Gastrocnemius medialis (tissue), 4 donors: ENCODE measurements around the gene CFAP100. TPM values are rescaled to one million over a fixed set of nuclear protein-coding genes. Genes with fewer than 3 reads are reported as not detected.

Experiments
- ATAC-seq, 2 donors: fragments of 150-250 bp; one replicate each; pipeline ENCODE4 v1.9.1; 2016
- DNase-seq, 2 donors: peaks; one replicate each; pipeline ENCODE4 v3.0.0-alpha.2; 2019
- H3K27ac ChIP-seq, 4 donors: fragments of 200-600 bp; sonication (generic); 1 replicate in 1 of 4; 2 replicates in 3 of 4; pipeline ENCODE4 v1.5.1; 2016 to 2018; ENCODE audit warnings: mild to moderate bottlenecking in 2 of 4, moderate library complexity in 1 of 4
- H3K27me3 ChIP-seq, 3 donors: fragments of 200-600 bp; sonication (generic) in 2 of 3; 1 replicate in 1 of 3; 2 replicates in 2 of 3; pipeline versions ENCODE4 v1.5.1 to v1.6.0; 2016 to 2019; ENCODE audit warnings: mild to moderate bottlenecking in 1 of 3, moderate library complexity in 1 of 3
- H3K36me3 ChIP-seq, 2 donors: fragments of 200-600 bp; sonication (generic) in 1 of 2; one replicate each; pipeline ENCODE4 v1.5.1; 2017 to 2018
- H3K4me1 ChIP-seq, 2 donors: fragments of 200-600 bp; sonication (generic) in 1 of 2; one replicate each; pipeline ENCODE4 v1.5.1; 2016 to 2017; ENCODE audit warnings: mild to moderate bottlenecking in 2 of 2
- H3K4me3 ChIP-seq, 4 donors: fragments of 200-600 bp; sonication (generic) in 3 of 4; 1 replicate in 1 of 4; 2 replicates in 3 of 4; pipeline ENCODE4 v1.5.1; 2016 to 2019; ENCODE audit warnings: mild to moderate bottlenecking in 2 of 4
- H3K9me3 ChIP-seq, 3 donors: fragments of 200-600 bp; sonication (generic) in 2 of 3; 1 replicate in 1 of 3; 2 replicates in 2 of 3; pipeline ENCODE4 v1.5.1; 2016 to 2019
- CTCF ChIP-seq, 5 experiments: fragments of 450-650 bp in 3 of 5; fragments of 200-600 bp in 2 of 5; sonication (generic) in 2 of 5; IDR thresholded peaks in 4 of 5; conservative IDR thresholded peaks in 1 of 5; 1 replicate in 4 of 5; 2 replicates in 1 of 5; pipeline ENCODE4 v1.5.1; 2016 to 2019; ENCODE audit warnings: antibody characterized with exemption in 5 of 5, mild to moderate bottlenecking in 3 of 5, moderate library complexity in 3 of 5
- POLR2A ChIP-seq, 2 donors: fragments of 450-650 bp; IDR thresholded peaks; one replicate each; pipeline ENCODE4 v1.6.1; 2017; ENCODE audit warnings: antibody characterized with exemption in 2 of 2, mild to moderate bottlenecking in 2 of 2, moderate library complexity in 2 of 2
- in situ Hi-C, 4 donors: fragments of 200-750 bp; cut with MboI; loops; one replicate each; pipeline versions ENCODE4 v1.15.0 to v1.8.0; 2017; ENCODE audit warnings: low sequenced_read_pairs in 4 of 4
- intact Hi-C: fragments of 100-400 bp; cut with DNase I; formaldehyde crosslinking; loops from one replicate; pipeline ENCODE4 v1.15.1; 2023; ENCODE audit warnings: low total_unique reads
- total RNA-seq, 4 donors: library from RNA; depleted of rRNA; stranded (reverse); fragments of >200 nt; gene quantifications; one replicate each; pipeline versions ENCODE4 v1.1.0 to v1.2.3, GENCODE V29; 2016

Gene CFAP100
- total RNA-seq, 4 donors from 2014 or later: not detected

- no peaks in the 10 kb centered on the region for H3K9me3 ChIP-seq
- in situ Hi-C loops (no loop called here), intact Hi-C loops (loop anchor here (5.0 to 10.0 kb wide), 2 partner anchors 282 to 839 kb away; partner anchors contain the start of gene ALDH1L1)
- no peak for ATAC-seq
- H3K27me3 ChIP-seq: no peaks in the 10 kb centered on the region
- H3K36me3 ChIP-seq: peaks cover 0 to 64% of the 10 kb centered on the region in 2 donors
- peak overlapping the region; percentile 94 to 97 (median 96) for H3K27ac ChIP-seq
- no peak overlapping the region for H3K4me3 ChIP-seq
- TF ChIP-seq POLR2A (IDR thresholded peaks at IDR 0.05) (no peak), CTCF (IDR thresholded peaks at IDR 0.05 in 4 of 5, conservative IDR thresholded peaks at IDR 0.05 in 1 of 5) (no peak)
- DNase-seq: no peak
- peaks cover 86 to 95% of the 10 kb centered on the region in 2 donors for H3K4me1 ChIP-seq
Observed at GRCh38 chr3:126464093-126464492, 69.4 kb downstream of the CFAP100 start.

GRCh38 chr3:126464494-126464893 lies 69.8 kb downstream of the CFAP100 start:
- H3K27ac ChIP-seq: peak overlapping the region; percentile 94 to 97 (median 96)
- no peaks in the 10 kb centered on the region for H3K9me3 ChIP-seq
- in situ Hi-C loops (no loop called here), intact Hi-C loops (loop anchor here (5.0 to 10.0 kb wide), 2 partner anchors 282 to 840 kb away; partner anchors contain the start of gene ALDH1L1)
- TF ChIP-seq POLR2A (IDR thresholded peaks at IDR 0.05): no peak
- TF ChIP-seq CTCF (IDR thresholded peaks at IDR 0.05 in 4 of 5, conservative IDR thresholded peaks at IDR 0.05 in 1 of 5): no peak
- no peak for ATAC-seq
- no peak overlapping the region for H3K4me3 ChIP-seq
- no peaks in the 10 kb centered on the region for H3K27me3 ChIP-seq
- DNase-seq: no peak
- H3K36me3 ChIP-seq: peaks cover 0 to 64% of the 10 kb centered on the region in 2 donors
- H3K4me1 ChIP-seq: peaks cover 88 to 95% of the 10 kb centered on the region in 2 donors

GRCh38 chr3:126464997-126465396 lies 70.3 kb downstream of the CFAP100 start:
- H3K4me1 ChIP-seq: peaks cover 88 to 95% of the 10 kb centered on the region in 2 donors
- no peak for ATAC-seq
- H3K4me3 ChIP-seq: no peak overlapping the region
- H3K27ac ChIP-seq: peak overlapping the region; percentile 94 to 97 (median 96)
- no peaks in the 10 kb centered on the region for H3K27me3 ChIP-seq
- intact Hi-C loops (loop anchor here (5.0 to 10.0 kb wide), 2 partner anchors 283 to 840 kb away; partner anchors contain the start of gene ALDH1L1), in situ Hi-C loops (no loop called here)
- TF ChIP-seq CTCF (IDR thresholded peaks at IDR 0.05 in 4 of 5, conservative IDR thresholded peaks at IDR 0.05 in 1 of 5) (no peak), POLR2A (IDR thresholded peaks at IDR 0.05) (no peak)
- peaks cover 0 to 64% of the 10 kb centered on the region in 2 donors for H3K36me3 ChIP-seq
- H3K9me3 ChIP-seq: no peaks in the 10 kb centered on the region
- no peak for DNase-seq

DNA sequence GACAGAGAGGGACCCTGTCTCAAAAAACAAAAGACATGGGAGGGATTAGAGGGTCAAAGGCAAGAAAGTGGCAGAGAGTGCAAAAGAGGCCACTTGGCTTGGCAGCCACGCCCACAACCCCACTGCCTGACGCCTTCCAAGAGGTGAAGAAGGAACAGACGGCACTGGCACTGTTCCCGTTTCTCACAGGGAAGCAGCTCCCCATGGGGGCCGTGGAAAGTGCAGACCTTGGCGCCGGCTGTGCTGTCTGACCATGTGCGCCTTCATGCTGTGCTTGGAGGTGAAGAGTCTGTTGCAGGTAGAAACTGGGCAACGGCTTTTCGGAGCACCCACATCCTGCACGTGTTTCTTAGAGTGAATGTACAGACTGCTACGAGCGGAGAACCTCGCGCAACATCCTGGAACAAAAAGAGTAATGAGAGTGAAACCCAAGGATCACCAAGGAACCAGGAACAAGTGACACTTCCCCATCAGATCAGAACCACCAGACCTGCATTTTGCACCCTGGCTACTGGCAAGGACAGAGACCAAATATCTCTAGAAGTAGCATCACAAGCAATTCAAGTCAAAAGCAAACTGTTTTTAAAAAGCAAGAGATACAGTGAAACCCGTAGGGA lies 71.3 kb downstream of the CFAP100 start:
- peaks cover 89 to 95% of the 10 kb centered on the region in 2 donors for H3K4me1 ChIP-seq

More for the DNA sequence above, 71.3 kb downstream of the CFAP100 start:
- Histone ChIP-seq H3K27me3 (no peaks in the 10 kb centered on the region), H3K9me3 (no peaks in the 10 kb centered on the region), H3K36me3 (peaks cover 0 to 62% of the 10 kb centered on the region in 2 donors), H3K4me3 (no peak overlapping the region), H3K27ac (peak overlapping the region; percentile 94 to 97 (median 96))
- TF ChIP-seq POLR2A (IDR thresholded peaks at IDR 0.05): no peak
- TF ChIP-seq CTCF (IDR thresholded peaks at IDR 0.05 in 4 of 5, conservative IDR thresholded peaks at IDR 0.05 in 1 of 5): no peak
- DNase-seq (no peak), ATAC-seq (no peak)
- intact Hi-C loops: loop anchor here (10.0 kb wide), 1 partner anchor 841 kb away; no protein-coding TSS in a partner anchor
- in situ Hi-C loops: no loop called here
